ENCODE data around the gene MXD3.

DNA sequence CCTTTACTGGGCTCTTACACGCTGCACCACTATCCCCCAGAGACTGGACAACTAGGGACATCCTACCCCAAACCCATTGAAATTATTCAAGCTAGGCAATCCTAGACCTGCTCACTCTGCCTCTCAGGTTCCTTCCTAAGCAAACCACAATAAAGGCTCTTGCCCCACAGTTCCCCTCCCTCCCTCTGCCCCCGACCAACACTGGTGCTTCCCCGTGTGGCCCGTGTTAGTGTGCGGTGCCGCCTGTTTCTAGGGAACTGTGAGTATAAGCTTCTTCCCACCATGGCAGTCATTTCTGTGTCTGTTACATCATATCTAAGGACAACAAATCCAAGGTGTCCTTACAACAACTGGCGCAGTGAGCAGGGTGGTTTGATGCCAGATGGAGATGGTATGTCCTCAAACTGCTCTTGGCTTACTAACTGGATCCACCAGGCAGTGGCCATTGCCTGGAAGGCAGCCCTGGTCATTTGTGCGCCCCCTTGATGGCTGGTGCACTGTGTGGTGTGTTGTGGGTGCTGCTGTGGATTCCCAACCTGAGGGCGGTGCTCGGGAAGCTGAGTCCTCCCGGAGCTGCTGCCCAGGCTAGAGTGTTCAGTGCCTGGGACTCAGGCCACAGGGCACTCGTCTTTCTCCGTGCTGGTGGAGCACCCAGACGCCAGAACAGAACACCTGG lies 8.4 kb upstream of the MXD3 start:
- TF ChIP-seq EZH2 (IDR thresholded peaks at IDR 0.05) (no peak), POLR2AphosphoS5 (IDR thresholded peaks at IDR 0.05; ENCODE audit: borderline replicate concordance, low read depth, low read length) (no peak), FOXP2 (optimal IDR thresholded peaks at IDR 0.05; ENCODE audit: control extremely low read depth, extremely low read length, insufficient read depth) (no peak)
